HCT116 (cell line): ENCODE results near the gene PNISR. TPM values are rescaled to one million over a fixed set of nuclear protein-coding genes. Genes with fewer than 3 reads are reported as not detected.
A peak's percentile ranks its signal among the peaks of the same experiment; 100 is the strongest.
"Not testable (repeated sequence)": the region's sequence is repeated elsewhere in the genome, so short reads cannot be mapped to it uniquely, and the experiment has no call there.

Experiments
- ATAC-seq: fragments of 200-7000 bp; cut with Tn5 transposase; 2 replicates; pipeline ENCODE4 v1.9.1; 2020; ENCODE audit warnings: mild to moderate bottlenecking, moderate library complexity
- BruUV-seq: library from RNA; stranded (reverse); fragments of 400-500 nt; replicated peaks from 2 replicates; lab custom pipeline; 2021; lab: Mats Ljungman, UMichigan
- CTCF ChIA-PET: fragments of 300-600 bp; sonication (Branson Sonifier 250); formaldehyde crosslinking; loops from one replicate; lab custom pipeline; 2021; ENCODE audit warnings: antibody characterized with exemption; lab: Charles Lee
- POLR2A ChIA-PET: fragments of 300-600, 350-600 bp; sonication (Branson Sonifier 250); formaldehyde crosslinking; loops from one replicate; lab custom pipeline; 2021; ENCODE audit warnings: antibody characterized with exemption; lab: Charles Lee
- RAD21 ChIA-PET, 2 experiments: fragments of 300-600 bp; sonication (Branson Sonifier 250); formaldehyde crosslinking; loops; one replicate each; lab custom pipeline; 2023; ENCODE audit warnings: low total read pairs in 2 of 2; ENCODE audit not compliant: uncharacterized antibody in 2 of 2, unreplicated experiment in 2 of 2, low non-redundant PET in 1 of 2; lab: Charles Lee
- DNase-seq: peaks from one replicate; pipeline ENCODE4 v3.0.0-alpha.2; 2010; ENCODE audit warnings: low read depth, low spot score
- H2AFZ ChIP-seq: fragments of 200-600 bp; shearing (Covaris generic), sonication (generic); 2 replicates; pipeline ENCODE4 v1.6.1; 2017; ENCODE audit warnings: low read depth, mixed run types, mixed read lengths, antibody characterized with exemption, low read length; ENCODE audit not compliant: poor library complexity, severe bottlenecking
- H3K27ac ChIP-seq: 2 replicates; pipeline ENCODE4 v1.5.1; 2012; ENCODE audit warnings: low read depth, low read length
- H3K27me3 ChIP-seq: fragments of 200-600 bp; sonication (generic); 2 replicates; pipeline ENCODE4 v1.6.1; 2016; ENCODE audit warnings: mixed run types, low read length, mixed read lengths; ENCODE audit not compliant: insufficient read depth
- H3K36me3 ChIP-seq, 2 experiments: fragments of 200-500 bp in 1 of 2; fragments of 200-600 bp in 1 of 2; sonication (Bioruptor generic) in 1 of 2; sonication (generic) in 1 of 2; 2 replicates each; pipeline versions ENCODE4 v1.5.1 to v1.6.1; 2014 to 2016; ENCODE audit warnings: low read length in 2 of 2, inconsistent platforms in 1 of 2, mixed read lengths in 1 of 2, mixed run types in 1 of 2; ENCODE audit not compliant: insufficient read depth in 2 of 2, control insufficient read depth in 1 of 2
- H3K4me1 ChIP-seq, 2 experiments: fragments of 200-600 bp in 1 of 2; sonication (generic) in 1 of 2; 2 replicates each; pipeline versions ENCODE4 v1.5.1 to v1.6.1; 2012 to 2017; ENCODE audit warnings: low read length in 2 of 2, inconsistent platforms in 1 of 2, mild to moderate bottlenecking in 1 of 2, mixed read lengths in 1 of 2, mixed run types in 1 of 2, moderate library complexity in 1 of 2; ENCODE audit not compliant: insufficient read depth in 2 of 2, control insufficient read depth in 1 of 2
- H3K4me2 ChIP-seq: fragments of 200-600 bp; sonication (generic); 2 replicates; pipeline ENCODE4 v1.6.1; 2017; ENCODE audit warnings: mixed run types, low read length, mixed read lengths
- H3K4me3 ChIP-seq, 2 experiments: fragments of 200-600 bp in 1 of 2; sonication (generic) in 1 of 2; replicated peaks in 1 of 2; 2 replicates each; pipeline ENCODE4 v1.5.1; 2011 to 2016; ENCODE audit warnings: low read length in 2 of 2, control low read depth in 1 of 2, low read depth in 1 of 2, mild to moderate bottlenecking in 1 of 2, mixed read lengths in 1 of 2, mixed run types in 1 of 2
- H3K79me2 ChIP-seq: fragments of 200-600 bp; sonication (generic); 2 replicates; pipeline ENCODE4 v1.6.1; 2017; ENCODE audit warnings: mild to moderate bottlenecking, mixed run types, low read length, moderate library complexity, mixed read lengths; ENCODE audit not compliant: insufficient read depth
- H3K9ac ChIP-seq: fragments of 200-600 bp; sonication (generic); 2 replicates; pipeline ENCODE4 v1.6.1; 2016; ENCODE audit warnings: low read length, mixed read lengths
- H3K9me2 ChIP-seq: fragments of 200-600 bp; sonication (generic), shearing (Covaris generic); 2 replicates; pipeline ENCODE4 v1.6.1; 2017; ENCODE audit warnings: mixed run types, mild to moderate bottlenecking, moderate library complexity; ENCODE audit not compliant: insufficient read depth
- H3K9me3 ChIP-seq, 2 experiments: fragments of 200-500 bp in 1 of 2; fragments of 200-600 bp in 1 of 2; sonication (Bioruptor generic) in 1 of 2; sonication (generic) in 1 of 2; 2 replicates each; pipeline ENCODE4 v1.6.1; 2014 to 2017; ENCODE audit warnings: low read length in 2 of 2, mixed read lengths in 2 of 2, inconsistent platforms in 1 of 2, low read depth in 1 of 2, mild to moderate bottlenecking in 1 of 2, mixed run types in 1 of 2, moderate library complexity in 1 of 2; ENCODE audit not compliant: control insufficient read depth in 1 of 2, insufficient read depth in 1 of 2
- H4K20me1 ChIP-seq: fragments of 200-600 bp; sonication (generic), shearing (Covaris generic); 2 replicates; pipeline ENCODE4 v1.6.1; 2017; ENCODE audit warnings: mixed run types, mild to moderate bottlenecking, moderate library complexity; ENCODE audit not compliant: insufficient read depth
- POLR2A ChIP-seq: IDR thresholded peaks from 2 replicates; pipeline ENCODE4 v1.7.0; 2011; ENCODE audit warnings: borderline replicate concordance; ENCODE audit not compliant: insufficient read depth, insufficient read length; ENCODE audit errors: extremely low read depth
- RAD21 ChIP-seq: IDR thresholded peaks from 2 replicates; pipeline ENCODE4 v1.6.1; 2012; ENCODE audit warnings: low read depth, mild to moderate bottlenecking
- intact Hi-C: fragments of 100-400 bp; cut with micrococcal nuclease; formaldehyde crosslinking; loops from 2 replicates; pipeline ENCODE4 v1.10.0; 2022
- total RNA-seq: library from RNA; stranded (reverse); gene quantifications from one replicate; pipeline ENCODE4 v1.2.1, GENCODE V29; 2021; ENCODE audit not compliant: unreplicated experiment
- TF ChIP-seq, protein P1 (sequence below), 3 experiments: fragments of 200-600 bp in 1 of 3; sonication (generic) in 1 of 3; IDR thresholded peaks in 2 of 3; conservative IDR thresholded peaks in 1 of 3; 2 replicates each; pipeline ENCODE4 v1.5.1; 2012 to 2017; ENCODE audit warnings: low read depth in 2 of 3, low read length in 2 of 3, antibody characterized with exemption in 1 of 3, borderline replicate concordance in 1 of 3, control low read depth in 1 of 3, mild to moderate bottlenecking in 1 of 3, mixed read lengths in 1 of 3, mixed run types in 1 of 3, moderate library complexity in 1 of 3; ENCODE audit not compliant: insufficient read depth in 1 of 3

PNISR gene
- total RNA-seq, 1 experiment from 2014 or later, result 97.1 TPM

DNA sequence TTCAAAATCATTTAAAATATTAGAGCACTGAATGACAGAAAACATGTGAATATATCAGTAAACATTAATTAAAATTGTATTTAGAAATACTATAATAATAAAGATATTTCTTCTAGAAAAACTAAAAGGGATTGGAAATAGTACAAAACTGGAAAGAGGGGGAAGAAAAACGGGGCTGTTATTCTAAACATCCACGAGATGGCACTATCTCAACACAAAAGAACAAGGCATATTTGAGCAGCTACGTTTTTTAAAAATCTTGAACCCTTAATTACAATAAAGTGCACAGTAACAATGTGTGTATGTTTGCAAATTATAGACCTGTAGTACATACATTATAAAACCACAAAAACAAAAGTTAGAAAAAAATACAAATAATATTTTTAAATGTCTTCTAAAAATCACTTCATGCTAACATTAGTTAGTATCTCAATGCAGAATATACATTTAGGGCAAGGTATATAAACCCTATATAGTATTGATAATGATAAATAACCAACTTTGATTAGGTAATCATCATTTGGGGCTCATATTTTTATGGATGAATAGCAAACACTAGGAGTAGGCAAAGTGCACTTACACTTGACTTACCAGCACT, 42.5 kb upstream of the PNISR start:
- TF ChIP-seq RAD21 (peak; percentile 75), POLR2A (no peak)
- TF ChIP-seq, protein P1, sequence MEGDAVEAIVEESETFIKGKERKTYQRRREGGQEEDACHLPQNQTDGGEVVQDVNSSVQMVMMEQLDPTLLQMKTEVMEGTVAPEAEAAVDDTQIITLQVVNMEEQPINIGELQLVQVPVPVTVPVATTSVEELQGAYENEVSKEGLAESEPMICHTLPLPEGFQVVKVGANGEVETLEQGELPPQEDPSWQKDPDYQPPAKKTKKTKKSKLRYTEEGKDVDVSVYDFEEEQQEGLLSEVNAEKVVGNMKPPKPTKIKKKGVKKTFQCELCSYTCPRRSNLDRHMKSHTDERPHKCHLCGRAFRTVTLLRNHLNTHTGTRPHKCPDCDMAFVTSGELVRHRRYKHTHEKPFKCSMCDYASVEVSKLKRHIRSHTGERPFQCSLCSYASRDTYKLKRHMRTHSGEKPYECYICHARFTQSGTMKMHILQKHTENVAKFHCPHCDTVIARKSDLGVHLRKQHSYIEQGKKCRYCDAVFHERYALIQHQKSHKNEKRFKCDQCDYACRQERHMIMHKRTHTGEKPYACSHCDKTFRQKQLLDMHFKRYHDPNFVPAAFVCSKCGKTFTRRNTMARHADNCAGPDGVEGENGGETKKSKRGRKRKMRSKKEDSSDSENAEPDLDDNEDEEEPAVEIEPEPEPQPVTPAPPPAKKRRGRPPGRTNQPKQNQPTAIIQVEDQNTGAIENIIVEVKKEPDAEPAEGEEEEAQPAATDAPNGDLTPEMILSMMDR (IDR thresholded peaks at IDR 0.05 in 2 of 3, conservative IDR thresholded peaks at IDR 0.05 in 1 of 3; ENCODE audit: borderline replicate concordance in 1 of 3, insufficient read depth in 1 of 3, low read depth in 2 of 3, low read length in 2 of 3), result peak; percentile 60 to 64 (median 61)
- BruUV-seq, result no TSS peak
- Histone ChIP-seq H3K4me1 (no peaks in the 10 kb centered on the region), H3K79me2 (no peaks in the 10 kb centered on the region), H3K4me2 (no peak overlapping the region), H2AFZ (no peak overlapping the region), H4K20me1 (no peaks in the 10 kb centered on the region), H3K9me2 (no peaks in the 10 kb centered on the region), H3K4me3 (no peak overlapping the region), H3K27ac (no peak overlapping the region), H3K9me3 (no peaks in the 10 kb centered on the region), H3K36me3 (no peaks in the 10 kb centered on the region), H3K27me3 (no peaks in the 10 kb centered on the region), H3K9ac (no peak overlapping the region)
- intact Hi-C loops, result loop anchor here (1.0 to 10.0 kb wide), 4 partner anchors 279 to 631 kb away; no protein-coding TSS in a partner anchor
- RAD21 ChIA-PET, result no interaction called here
- POLR2A ChIA-PET, result no interaction called here
- no peak for DNase-seq
- no peak for ATAC-seq
- CTCF ChIA-PET, result interaction anchor here (0.9 to 1.6 kb wide), 10 partner anchors 10 to 400 kb away, joined by 3 to 15 read pairs (median 3); no protein-coding TSS in a partner anchor

DNA sequence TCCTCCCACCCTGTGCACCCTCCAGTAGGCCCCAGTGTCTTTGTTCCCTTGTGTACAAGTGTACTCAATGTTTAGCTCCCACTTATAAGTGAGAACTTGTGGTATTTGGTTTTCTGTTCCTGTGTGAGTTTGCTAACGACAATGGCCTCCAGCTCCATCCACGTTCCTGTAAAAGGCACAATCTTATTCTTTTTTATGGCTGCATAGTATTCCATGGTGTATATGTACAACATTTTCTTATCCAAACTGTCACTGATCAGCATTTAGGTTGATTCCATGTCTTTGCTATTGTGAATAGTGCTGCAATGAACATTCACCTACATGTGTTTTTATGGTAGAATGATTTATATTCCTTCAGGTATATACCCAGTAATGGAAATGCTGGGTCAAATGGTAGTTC, 34.0 kb upstream of the PNISR start:
- ATAC-seq, DNase-seq, BruUV-seq, H3K79me2 ChIP-seq, intact Hi-C loops, CTCF ChIA-PET, POLR2A ChIA-PET, H2AFZ ChIP-seq, H3K9ac ChIP-seq, H4K20me1 ChIP-seq, H3K27ac ChIP-seq, H3K9me3 ChIP-seq, H3K36me3 ChIP-seq, H3K4me2 ChIP-seq, H3K27me3 ChIP-seq, H3K9me2 ChIP-seq, H3K4me3 ChIP-seq, H3K4me1 ChIP-seq, RAD21 ChIA-PET: not testable (repeated sequence)
